NB4 (cell line): ENCODE data around the gene NADSYN1.
A peak's percentile ranks its signal among the peaks of the same experiment; 100 is the strongest.

ENCODE experiments used
- DNase-seq: peaks from one replicate; pipeline ENCODE4 v3.0.0; 2010; ENCODE audit warnings: low read depth
- H3K4me3 ChIP-seq: one replicate; pipeline ENCODE4 v1.5.1; 2011; ENCODE audit warnings: mild to moderate bottlenecking, low read depth, low read length, moderate library complexity
- MYC ChIP-seq: IDR thresholded peaks from 2 replicates; pipeline ENCODE4 v1.6.1; 2011; ENCODE audit warnings: low read depth, low read length
- POLR2A ChIP-seq: IDR thresholded peaks from 2 replicates; pipeline ENCODE4 v1.6.1; 2011; ENCODE audit warnings: mild to moderate bottlenecking; ENCODE audit not compliant: insufficient read length; ENCODE audit errors: extremely low read depth
- TF ChIP-seq, protein P1 (sequence below): IDR thresholded peaks from 2 replicates; pipeline ENCODE4 v1.6.1; 2011; ENCODE audit warnings: low read depth, low read length
- TF ChIP-seq, protein P2 (sequence below): IDR thresholded peaks from one replicate; pipeline ENCODE4 v1.5.1; 2012; ENCODE audit warnings: low read depth, low read length

NADSYN1 gene

DNA sequence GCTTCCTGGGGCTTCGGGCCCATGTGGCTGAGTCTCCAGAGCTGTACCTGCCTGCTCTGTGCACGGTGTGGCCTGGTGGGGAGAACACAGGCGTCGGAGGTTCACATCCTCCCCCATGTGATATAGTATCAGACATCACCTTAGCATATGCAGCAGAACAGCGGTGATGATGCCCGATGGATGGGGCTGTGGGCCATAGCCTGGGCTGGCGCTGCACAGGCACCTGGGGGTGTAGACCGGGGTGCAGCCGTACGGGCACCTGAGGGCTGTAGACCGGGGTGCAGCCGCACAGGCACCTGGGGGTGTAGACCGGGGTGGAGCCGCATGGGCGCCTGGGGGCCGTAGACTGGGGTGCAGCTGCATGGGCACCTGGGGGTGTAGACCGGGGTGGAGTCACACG, 29.2 kb downstream of the NADSYN1 start:
- TF ChIP-seq, protein P1, sequence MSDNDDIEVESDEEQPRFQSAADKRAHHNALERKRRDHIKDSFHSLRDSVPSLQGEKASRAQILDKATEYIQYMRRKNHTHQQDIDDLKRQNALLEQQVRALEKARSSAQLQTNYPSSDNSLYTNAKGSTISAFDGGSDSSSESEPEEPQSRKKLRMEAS = no peak
- no peak for TF ChIP-seq POLR2A
- TF ChIP-seq, protein P2, sequence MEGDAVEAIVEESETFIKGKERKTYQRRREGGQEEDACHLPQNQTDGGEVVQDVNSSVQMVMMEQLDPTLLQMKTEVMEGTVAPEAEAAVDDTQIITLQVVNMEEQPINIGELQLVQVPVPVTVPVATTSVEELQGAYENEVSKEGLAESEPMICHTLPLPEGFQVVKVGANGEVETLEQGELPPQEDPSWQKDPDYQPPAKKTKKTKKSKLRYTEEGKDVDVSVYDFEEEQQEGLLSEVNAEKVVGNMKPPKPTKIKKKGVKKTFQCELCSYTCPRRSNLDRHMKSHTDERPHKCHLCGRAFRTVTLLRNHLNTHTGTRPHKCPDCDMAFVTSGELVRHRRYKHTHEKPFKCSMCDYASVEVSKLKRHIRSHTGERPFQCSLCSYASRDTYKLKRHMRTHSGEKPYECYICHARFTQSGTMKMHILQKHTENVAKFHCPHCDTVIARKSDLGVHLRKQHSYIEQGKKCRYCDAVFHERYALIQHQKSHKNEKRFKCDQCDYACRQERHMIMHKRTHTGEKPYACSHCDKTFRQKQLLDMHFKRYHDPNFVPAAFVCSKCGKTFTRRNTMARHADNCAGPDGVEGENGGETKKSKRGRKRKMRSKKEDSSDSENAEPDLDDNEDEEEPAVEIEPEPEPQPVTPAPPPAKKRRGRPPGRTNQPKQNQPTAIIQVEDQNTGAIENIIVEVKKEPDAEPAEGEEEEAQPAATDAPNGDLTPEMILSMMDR = no peak
- TF ChIP-seq MYC = no peak
- no peak for DNase-seq
- H3K4me3 ChIP-seq = no peak overlapping the region

DNA sequence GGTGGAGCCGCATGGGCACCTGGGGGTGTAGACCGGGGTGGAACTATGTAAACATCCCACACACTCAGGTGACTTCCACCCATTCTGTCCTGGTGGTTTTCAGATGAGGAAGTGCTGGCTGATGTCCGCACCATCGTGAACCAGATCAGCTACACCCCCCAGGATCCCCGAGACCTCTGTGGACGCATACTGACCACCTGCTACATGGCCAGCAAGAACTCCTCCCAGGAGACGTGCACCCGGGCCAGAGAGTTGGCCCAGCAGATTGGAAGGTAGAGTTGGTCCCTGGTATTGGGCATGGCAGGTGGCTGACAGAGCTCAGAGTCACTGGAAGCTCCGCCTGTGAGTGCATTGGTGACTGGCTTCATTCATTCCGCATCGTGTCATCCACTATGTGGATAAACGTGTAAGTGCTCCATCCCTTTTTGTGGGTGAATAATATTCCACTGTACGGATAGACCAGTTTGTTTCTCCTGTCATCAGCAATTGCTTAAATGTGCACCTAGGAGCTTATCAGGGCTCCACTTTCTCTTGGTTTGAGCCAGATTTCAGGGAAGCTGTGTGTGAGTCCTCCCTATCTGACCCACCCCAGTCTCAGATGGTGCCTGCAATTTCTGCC, 29.9 kb downstream of the NADSYN1 start:
- no peak overlapping the region for H3K4me3 ChIP-seq
- TF ChIP-seq POLR2A (no peak), MYC (no peak)
- TF ChIP-seq, protein P2 = no peak
- TF ChIP-seq, protein P1 = no peak
- no peak for DNase-seq

DNA sequence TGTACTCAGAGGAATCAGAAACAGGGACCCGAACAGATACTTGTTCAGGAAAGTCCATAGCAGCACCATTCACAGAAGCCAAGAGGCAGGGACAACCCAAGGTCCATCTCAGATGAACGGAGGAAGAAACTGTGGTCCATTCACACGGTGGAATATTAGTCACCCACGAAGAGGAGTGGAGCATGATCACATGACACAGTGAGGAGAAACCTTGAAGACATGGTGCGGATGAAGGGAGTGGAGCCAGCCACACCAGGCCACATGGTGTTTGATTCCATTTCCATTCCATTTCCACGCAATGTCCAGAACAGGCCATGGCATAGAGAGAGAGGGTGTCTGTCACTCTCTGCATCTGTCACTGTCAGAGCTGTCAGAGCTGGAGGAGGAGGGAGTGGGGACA, 30.7 kb downstream of the NADSYN1 start:
- no peak overlapping the region for H3K4me3 ChIP-seq
- TF ChIP-seq, protein P1 = no peak
- TF ChIP-seq MYC = no peak
- TF ChIP-seq POLR2A = no peak
- TF ChIP-seq, protein P2 = no peak
- no peak for DNase-seq

DNA sequence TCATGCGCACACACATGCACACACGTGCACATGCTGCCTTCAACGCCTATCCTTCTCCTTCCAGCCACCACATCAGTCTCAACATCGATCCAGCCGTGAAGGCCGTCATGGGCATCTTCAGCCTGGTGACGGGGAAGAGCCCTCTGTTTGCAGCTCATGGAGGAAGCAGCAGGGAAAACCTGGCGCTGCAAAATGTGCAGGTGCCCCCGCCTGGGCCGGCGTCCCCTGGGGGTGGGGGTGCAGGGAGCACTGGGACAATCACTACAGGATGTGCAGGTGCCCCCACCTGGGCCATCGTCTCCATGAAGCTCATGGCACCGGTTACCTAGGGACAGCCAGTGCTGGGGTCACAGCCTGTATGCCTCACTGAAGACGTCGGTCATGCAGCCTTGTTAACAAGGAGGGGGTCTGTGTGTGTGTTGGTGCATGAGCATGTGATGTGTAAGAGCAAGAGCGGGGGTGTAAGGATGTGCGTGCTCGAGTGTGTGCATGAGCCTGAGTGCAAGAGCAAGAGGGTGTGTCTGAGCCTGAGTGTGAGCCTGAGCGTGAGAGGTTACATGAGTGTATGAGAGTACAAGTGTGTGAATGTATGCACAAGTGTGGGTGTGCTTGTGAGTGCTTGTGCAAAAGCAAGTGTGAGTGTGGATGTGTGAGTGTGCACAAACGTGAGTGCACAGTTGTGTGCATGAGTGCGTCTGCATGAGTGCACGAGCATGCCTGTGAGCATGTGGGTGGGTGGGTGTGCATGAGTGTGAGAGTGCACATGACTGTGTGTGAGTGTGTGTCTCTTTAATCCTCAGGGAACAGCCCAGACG, 31.5 kb downstream of the NADSYN1 start:
- TF ChIP-seq, protein P2 = no peak
- TF ChIP-seq POLR2A = peak; percentile 29
- TF ChIP-seq MYC = no peak
- H3K4me3 ChIP-seq = no peak overlapping the region
- DNase-seq = no peak

DNA sequence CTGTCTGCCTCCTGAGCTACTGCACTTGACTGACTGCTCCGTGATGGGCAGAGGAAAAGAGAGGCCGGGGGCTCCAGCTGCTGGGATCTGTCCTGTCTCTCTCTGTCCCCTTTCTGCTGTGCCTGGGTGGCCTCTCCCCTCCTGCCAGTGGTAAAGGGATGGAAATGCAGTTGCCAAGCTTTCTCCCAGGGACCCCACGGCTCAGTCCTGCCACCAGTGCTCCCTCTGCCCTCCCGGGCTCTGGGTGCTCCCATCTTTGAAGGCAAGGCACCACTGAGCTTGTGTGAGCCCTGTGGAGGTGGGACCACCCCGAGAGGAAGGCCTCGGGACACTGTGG, 32.0 kb downstream of the NADSYN1 start:
- H3K4me3 ChIP-seq = no peak overlapping the region
- TF ChIP-seq, protein P2 = no peak
- no peak for TF ChIP-seq MYC
- TF ChIP-seq, protein P1 = no peak
- no peak for TF ChIP-seq POLR2A
- no peak for DNase-seq

DNA sequence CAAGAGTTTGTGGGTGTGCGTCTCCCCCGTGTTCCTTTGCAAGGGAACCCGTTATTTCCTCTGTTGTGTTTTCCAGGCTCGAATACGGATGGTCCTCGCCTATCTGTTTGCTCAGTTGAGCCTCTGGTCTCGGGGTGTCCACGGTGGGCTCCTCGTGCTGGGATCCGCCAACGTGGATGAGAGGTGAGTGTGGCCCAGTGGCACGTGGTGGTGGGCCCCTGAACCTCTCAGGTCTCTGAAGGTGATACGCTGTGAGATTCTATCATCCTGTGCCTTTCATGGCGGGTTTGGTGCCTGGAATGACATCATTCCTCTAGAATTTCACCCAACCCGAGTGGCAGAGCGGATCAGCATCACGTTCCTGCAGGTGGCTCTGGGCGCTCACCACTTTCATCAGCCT, 32.5 kb downstream of the NADSYN1 start:
- H3K4me3 ChIP-seq = no peak overlapping the region
- TF ChIP-seq, protein P2 = no peak
- TF ChIP-seq, protein P1 = no peak
- DNase-seq = no peak
